NOMO-1 treated with DMSO at 0.1 percent for 48 hours (cell line): ENCODE measurements around the gene BRD2.

Source experiments
- DNase-seq: peaks from one replicate; lab custom pipeline; 2025; ENCODE audit not compliant: unreplicated experiment; lab: John Stamatoyannopoulos, UW

BRD2 gene

GRCh38 chr6:33023536-33023935 is 55.1 kb downstream of the BRD2 start:
- no peak for DNase-seq

GRCh38 chr6:33024521-33024920 is 56.1 kb downstream of the BRD2 start:
- DNase-seq: no peak

DNA sequence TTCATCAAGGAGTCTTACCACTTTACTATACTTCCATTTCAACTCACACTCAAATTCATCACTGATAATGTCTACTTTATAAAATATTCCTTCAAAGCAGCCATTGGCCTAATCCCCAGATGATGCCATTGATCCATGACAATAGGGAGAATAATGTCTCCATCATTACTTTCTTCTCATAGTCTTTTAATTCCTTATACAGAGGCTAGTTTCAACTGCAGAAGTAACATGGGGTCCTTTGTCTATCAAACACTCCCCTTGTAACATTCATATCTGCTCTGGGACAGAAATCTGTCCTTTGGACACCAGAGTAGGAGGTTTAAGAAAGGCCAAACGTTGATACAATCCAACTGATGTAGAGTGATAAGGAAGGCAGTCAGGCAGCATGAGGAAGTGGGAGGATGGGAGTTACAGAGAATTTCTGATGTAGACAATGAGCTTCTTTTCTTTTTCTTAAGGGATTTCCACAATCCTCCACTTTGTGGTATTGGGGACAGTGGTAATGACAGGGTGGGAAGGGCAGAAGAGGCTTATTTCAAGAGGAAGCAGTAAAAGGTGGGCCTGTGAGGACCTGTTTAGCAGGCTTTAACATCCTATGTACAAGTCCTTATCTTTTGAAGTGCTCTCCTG is 59.9 kb downstream of the BRD2 start:
- peak; percentile 17 for DNase-seq

DNA sequence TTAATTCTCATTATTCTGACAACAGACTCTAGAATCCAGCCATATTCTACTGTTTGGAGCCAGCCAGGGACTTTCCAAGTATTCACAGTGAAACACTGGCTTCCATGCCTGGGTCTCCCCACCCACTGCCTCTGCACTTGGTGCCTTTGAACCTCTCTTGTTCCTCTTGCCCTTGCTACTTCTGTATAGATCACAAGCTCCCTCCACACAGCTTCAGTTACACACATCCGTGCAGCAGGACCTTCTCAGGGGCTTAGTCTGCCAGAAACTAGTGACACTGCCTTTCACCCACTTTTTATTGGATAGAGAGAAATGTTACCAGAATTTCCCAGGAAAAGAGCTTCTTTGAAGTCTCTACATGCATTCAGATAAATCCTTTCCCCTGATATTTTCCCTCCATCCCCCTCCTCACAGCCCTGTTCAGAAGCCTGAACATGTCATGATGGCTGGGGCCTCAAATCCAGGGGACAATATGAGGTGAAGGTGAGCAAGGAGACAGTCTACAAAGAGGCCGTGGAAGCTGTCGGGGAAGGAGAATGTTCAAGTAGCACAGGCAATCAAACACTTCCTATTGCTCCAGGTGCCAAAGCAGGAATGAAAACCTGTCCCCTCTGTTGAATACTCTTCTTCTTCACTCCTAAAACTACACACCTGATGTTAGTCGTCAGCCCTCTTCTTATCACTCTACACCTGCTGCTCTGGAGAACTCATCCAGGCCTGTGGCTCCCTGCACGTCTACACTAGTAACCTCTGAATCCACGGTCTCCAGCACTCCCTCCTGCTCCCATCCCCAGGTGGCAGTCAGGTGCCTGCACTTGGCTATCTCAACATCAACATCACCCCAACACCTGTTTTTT is 61.2 kb downstream of the BRD2 start:
- peak; percentile 80 for DNase-seq

GRCh38 chr6:33030245-33030644 is 61.9 kb downstream of the BRD2 start:
- DNase-seq: no peak
